Upper lobe of right lung (tissue), 1 donor: ENCODE measurements around the gene SPIB. TPM values are rescaled to one million over a fixed set of nuclear protein-coding genes. Genes with fewer than 3 reads are reported as not detected.
A peak's percentile ranks its signal among the peaks of the same experiment; 100 is the strongest.

Source experiments
- ATAC-seq: fragments of 200-7000 bp; cut with Tn5 transposase; one replicate; pipeline ENCODE4 v1.9.1; 2020; ENCODE audit warnings: mild to moderate bottlenecking, moderate library complexity
- DNase-seq: peaks from one replicate; pipeline ENCODE4 v3.0.0-alpha.2; 2020
- H3K27ac ChIP-seq: fragments of 200-600 bp; one replicate; pipeline ENCODE4 v1.8.0; 2022
- H3K27me3 ChIP-seq: fragments of 200-600 bp; one replicate; pipeline ENCODE4 v1.8.0; 2022; ENCODE audit warnings: mild to moderate bottlenecking
- H3K36me3 ChIP-seq: fragments of 200-600 bp; one replicate; pipeline ENCODE4 v1.8.0; 2022
- H3K4me1 ChIP-seq: fragments of 200-600 bp; one replicate; pipeline ENCODE4 v1.8.0; 2022
- H3K4me3 ChIP-seq: fragments of 200-600 bp; one replicate; pipeline ENCODE4 v1.8.0; 2022; ENCODE audit warnings: mild to moderate bottlenecking
- H3K9me3 ChIP-seq: fragments of 200-600 bp; one replicate; pipeline ENCODE4 v1.8.0; 2022
- CTCF ChIP-seq: fragments of 200-600 bp; IDR thresholded peaks from one replicate; pipeline ENCODE4 v1.8.0; 2022; ENCODE audit warnings: antibody characterized with exemption
- intact Hi-C: fragments of 100-400 bp; cut with DNase I; formaldehyde crosslinking; loops from one replicate; pipeline ENCODE4 v1.11.0; 2022
- total RNA-seq: library from RNA; stranded (reverse); fragmentation: NEBNext Ultra II Directional; extraction: Animal tissue kit (Norgen Biotek cat#: 25700); gene quantifications from one replicate; pipeline ENCODE4 v1.2.1, GENCODE V29; 2021
- donor health status: DM: no; HTN: yes; CAD: no; lungs with severe emphysema.

SPIB gene
- total RNA-seq, 1 donor from 2014 or later = 0.52 TPM

- peak overlapping the region; percentile 81 for H3K27ac ChIP-seq
- H3K4me1 ChIP-seq = peaks cover 14% of the 10 kb centered on the region
- intact Hi-C loops = no loop called here
- no peak for TF ChIP-seq CTCF
- DNase-seq (no peak), ATAC-seq (no peak)
- no peaks in the 10 kb centered on the region for H3K36me3 ChIP-seq
- peak overlapping the region; percentile 64 for H3K4me3 ChIP-seq
- no peaks in the 10 kb centered on the region for H3K9me3 ChIP-seq
- peaks cover 4% of the 10 kb centered on the region for H3K27me3 ChIP-seq
These were observed 12.2 kb downstream of the SPIB start for GRCh38 chr19:50430888-50431342.

DNA sequence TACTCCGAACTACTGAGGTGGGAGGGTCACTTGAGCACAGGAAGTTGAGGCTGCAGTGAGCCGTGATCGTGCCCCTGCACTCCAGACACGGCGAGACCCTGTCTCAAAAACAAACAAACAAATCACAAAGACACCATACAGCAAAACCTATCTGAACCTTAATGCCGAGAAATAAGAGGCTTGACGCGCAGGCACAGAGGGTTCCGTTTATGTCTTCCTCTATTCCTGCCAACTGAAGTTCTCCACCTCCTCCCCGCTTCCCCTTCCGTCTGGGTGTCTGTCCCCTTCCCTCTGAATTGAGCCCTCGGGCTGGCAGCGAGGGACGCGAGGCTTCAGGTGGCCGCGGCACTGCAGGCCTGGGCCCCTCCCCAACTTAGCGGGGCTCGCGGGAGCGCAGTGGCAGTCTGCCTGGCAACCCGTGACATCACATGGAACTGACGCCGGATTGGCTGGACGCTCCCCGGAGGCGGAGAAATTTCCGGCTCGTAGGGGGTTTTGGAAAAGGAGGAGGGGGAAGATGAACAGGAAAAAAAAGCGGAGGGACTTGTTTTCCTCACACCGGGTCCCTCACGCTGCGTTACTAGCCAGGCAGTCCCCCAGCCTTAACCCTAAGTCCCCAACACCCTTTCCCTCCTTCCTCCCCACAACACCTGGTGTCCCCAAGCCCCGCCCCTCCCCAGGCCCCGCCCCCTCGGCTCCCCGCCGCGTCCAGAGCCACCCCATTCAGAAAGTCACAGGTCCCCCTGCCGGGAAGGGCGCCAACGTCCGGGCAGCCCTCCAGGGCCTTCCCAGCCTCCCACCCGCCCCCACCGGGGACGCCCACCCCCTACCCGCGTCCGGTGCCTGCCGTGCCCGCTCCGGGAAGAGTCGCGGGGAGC is 12.8 kb downstream of the SPIB start:
- intact Hi-C loops = no loop called here
- no peak for TF ChIP-seq CTCF
- H3K27me3 ChIP-seq = peaks cover 4% of the 10 kb centered on the region
- ATAC-seq = peak; percentile 92
- H3K4me3 ChIP-seq = peak overlapping the region; percentile 64
- peak overlapping the region; percentile 81 for H3K27ac ChIP-seq
- DNase-seq = peak; percentile 94
- H3K4me1 ChIP-seq = peaks cover 14% of the 10 kb centered on the region
- H3K36me3 ChIP-seq = no peaks in the 10 kb centered on the region
- H3K9me3 ChIP-seq = no peaks in the 10 kb centered on the region

- Histone ChIP-seq H3K4me3 (peak within 1 kb of the TSS; percentile 64), H3K27ac (peak within 1 kb of the TSS; percentile 81), H3K4me1 (peaks cover 14% of the 10 kb centered on the region), H3K9me3 (no peaks in the 10 kb centered on the region), H3K27me3 (peaks cover 4% of the 10 kb centered on the region), H3K36me3 (no peaks in the 10 kb centered on the region)
- no peak for TF ChIP-seq CTCF
- intact Hi-C loops = no loop called here
- DNase-seq (no peak), ATAC-seq (peak; percentile 2)
These were observed 13.7 kb downstream of the SPIB start, which contains the start of gene MYBPC2 for GRCh38 chr19:50432221-50433028. MYBPC2 (plus strand) TSS chr19:50432892; CDS start chr19:50432954, 62 bp downstream.

GRCh38 chr19:50433201-50434180 is 14.8 kb downstream of the SPIB start:
- ATAC-seq = no peak
- DNase-seq = no peak
- H3K36me3 ChIP-seq = no peaks in the 10 kb centered on the region
- H3K27me3 ChIP-seq = peaks cover 4% of the 10 kb centered on the region
- H3K27ac ChIP-seq = no peak overlapping the region
- peaks cover 14% of the 10 kb centered on the region for H3K4me1 ChIP-seq
- intact Hi-C loops = no loop called here
- no peak for TF ChIP-seq CTCF
- no peak overlapping the region for H3K4me3 ChIP-seq
- H3K9me3 ChIP-seq = no peaks in the 10 kb centered on the region

GRCh38 chr19:50434525-50434924 is 15.8 kb downstream of the SPIB start:
- Histone ChIP-seq H3K27me3 (peaks cover 4% of the 10 kb centered on the region), H3K4me1 (peaks cover 14% of the 10 kb centered on the region), H3K9me3 (no peaks in the 10 kb centered on the region), H3K27ac (no peak overlapping the region), H3K36me3 (no peaks in the 10 kb centered on the region), H3K4me3 (no peak overlapping the region)
- ATAC-seq (no peak), DNase-seq (no peak)
- no peak for TF ChIP-seq CTCF
- intact Hi-C loops = no loop called here
